Activated CD8-positive, alpha-beta T cell treated with anti-CD3 and anti-CD28 coated beads for 36 hours (primary cell): Measurements from ENCODE around the gene KNL1. TPM values are rescaled to one million over a fixed set of nuclear protein-coding genes. Genes with fewer than 3 reads are reported as not detected.

Experiments
- ATAC-seq: fragments of 200-7000 bp; cut with Tn5 transposase; one replicate; pipeline ENCODE4 v1.10.0; 2021; ENCODE audit warnings: mild to moderate bottlenecking, moderate library complexity
- CTCF ChIA-PET: fragments of 350-600 bp; sonication (Branson Sonifier 250); formaldehyde crosslinking; loops from one replicate; lab custom pipeline; 2021; ENCODE audit warnings: antibody characterized with exemption; lab: Charles Lee
- POLR2A ChIA-PET: fragments of 350-600 bp; sonication (Branson Sonifier 250); formaldehyde crosslinking; loops from one replicate; lab custom pipeline; 2021; ENCODE audit warnings: antibody characterized with exemption; lab: Charles Lee
- DNase-seq: peaks from one replicate; pipeline ENCODE4 v3.0.0-alpha.2; 2020
- H3K27ac Mint-ChIP-seq: one replicate; pipeline ENCODE4 v1.8.0; 2021; ENCODE audit warnings: mild to moderate bottlenecking, mixed read lengths
- H3K27me3 Mint-ChIP-seq: one replicate; pipeline ENCODE4 v1.8.0; 2021; ENCODE audit warnings: mixed read lengths
- H3K36me3 Mint-ChIP-seq: one replicate; pipeline ENCODE4 v1.8.0; 2021; ENCODE audit warnings: low read depth, mixed read lengths
- H3K4me1 Mint-ChIP-seq: one replicate; pipeline ENCODE4 v1.8.0; 2021; ENCODE audit warnings: low read depth, mixed read lengths
- H3K4me3 Mint-ChIP-seq: one replicate; pipeline ENCODE4 v1.8.0; 2021; ENCODE audit warnings: mild to moderate bottlenecking, moderate library complexity, mixed read lengths
- H3K9me3 Mint-ChIP-seq: one replicate; pipeline ENCODE4 v1.8.0; 2021; ENCODE audit warnings: mixed read lengths
- intact Hi-C: fragments of 100-400 bp; cut with micrococcal nuclease; formaldehyde crosslinking; loops from one replicate; pipeline ENCODE4 v1.10.0; 2022
- total RNA-seq, 2 experiments: library from RNA; stranded (reverse); gene quantifications; one replicate each; pipeline ENCODE4 v1.2.3, GENCODE V29; 2021
- TF ChIP-seq, protein P1 (sequence below): fragments of 200-600 bp; IDR thresholded peaks from one replicate; pipeline ENCODE4 v1.8.0; 2022; ENCODE audit warnings: antibody characterized with exemption, mild to moderate bottlenecking

KNL1 gene
- total RNA-seq, 2 experiments from 2014 or later: 20.9 to 22.8 TPM

DNA sequence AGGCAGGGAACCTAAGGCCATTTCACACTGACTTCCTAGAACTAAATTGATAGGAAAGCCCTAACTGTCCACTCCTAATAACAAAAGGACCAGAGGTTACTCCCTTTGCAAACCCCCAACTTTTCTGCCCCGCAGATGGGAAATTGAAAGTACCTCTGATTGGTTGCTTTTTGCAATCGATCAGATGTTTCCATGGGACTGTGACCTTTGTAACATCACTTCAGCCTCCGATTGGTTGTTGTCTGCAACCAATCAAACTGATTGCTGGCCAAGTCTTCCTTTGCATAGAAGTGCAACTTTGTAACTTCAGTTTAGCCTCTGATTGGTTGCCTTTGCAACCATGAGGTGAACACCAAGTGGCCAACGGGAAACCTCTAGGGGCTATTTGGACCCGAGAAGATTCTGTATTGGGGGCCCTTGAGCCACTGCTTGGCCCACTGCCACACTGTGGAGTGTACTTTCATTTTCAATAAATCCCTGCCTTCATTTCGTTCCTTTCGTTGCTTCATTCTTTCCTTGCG lies 11.3 kb upstream of the KNL1 start:
- Mint-ChIP-seq H3K9me3 (peaks cover 2% of the 10 kb centered on the region), H3K36me3 (no peaks in the 10 kb centered on the region), H3K27ac (no peak overlapping the region), H3K4me1 (no peaks in the 10 kb centered on the region), H3K27me3 (no peaks in the 10 kb centered on the region), H3K4me3 (no peak overlapping the region)
- intact Hi-C loops: no loop called here
- POLR2A ChIA-PET: interaction anchor here (0.6 to 0.7 kb wide), 2 partner anchors 10 to 320 kb away, joined by 3 read pairs; no protein-coding TSS in a partner anchor
- ATAC-seq (peak; percentile 42), DNase-seq (no peak)
- TF ChIP-seq, protein P1, sequence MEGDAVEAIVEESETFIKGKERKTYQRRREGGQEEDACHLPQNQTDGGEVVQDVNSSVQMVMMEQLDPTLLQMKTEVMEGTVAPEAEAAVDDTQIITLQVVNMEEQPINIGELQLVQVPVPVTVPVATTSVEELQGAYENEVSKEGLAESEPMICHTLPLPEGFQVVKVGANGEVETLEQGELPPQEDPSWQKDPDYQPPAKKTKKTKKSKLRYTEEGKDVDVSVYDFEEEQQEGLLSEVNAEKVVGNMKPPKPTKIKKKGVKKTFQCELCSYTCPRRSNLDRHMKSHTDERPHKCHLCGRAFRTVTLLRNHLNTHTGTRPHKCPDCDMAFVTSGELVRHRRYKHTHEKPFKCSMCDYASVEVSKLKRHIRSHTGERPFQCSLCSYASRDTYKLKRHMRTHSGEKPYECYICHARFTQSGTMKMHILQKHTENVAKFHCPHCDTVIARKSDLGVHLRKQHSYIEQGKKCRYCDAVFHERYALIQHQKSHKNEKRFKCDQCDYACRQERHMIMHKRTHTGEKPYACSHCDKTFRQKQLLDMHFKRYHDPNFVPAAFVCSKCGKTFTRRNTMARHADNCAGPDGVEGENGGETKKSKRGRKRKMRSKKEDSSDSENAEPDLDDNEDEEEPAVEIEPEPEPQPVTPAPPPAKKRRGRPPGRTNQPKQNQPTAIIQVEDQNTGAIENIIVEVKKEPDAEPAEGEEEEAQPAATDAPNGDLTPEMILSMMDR: no peak
- CTCF ChIA-PET: interaction anchor here (0.8 kb wide), 1 partner anchor 18 kb away, joined by 3 read pairs; the partner anchor contains the start of gene CCDC32

DNA sequence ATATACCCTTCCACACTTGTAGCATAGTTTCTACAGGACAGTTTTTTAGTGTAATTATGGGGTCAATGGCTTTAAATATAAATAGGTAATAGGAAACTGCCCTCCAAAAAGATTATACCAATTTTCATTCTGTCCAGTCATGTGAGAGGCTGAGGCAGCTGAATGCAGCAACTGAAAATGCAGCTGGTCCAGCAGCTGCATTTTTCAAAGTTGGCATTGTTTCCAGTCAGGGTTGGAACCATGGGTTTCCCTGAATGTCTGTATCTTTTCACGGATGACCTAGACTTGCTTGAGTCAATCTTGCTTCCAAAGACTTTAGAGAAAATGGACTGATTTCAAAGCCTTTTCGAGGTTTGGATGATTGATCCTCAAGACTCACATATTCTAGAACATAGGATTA lies 9.9 kb upstream of the KNL1 start:
- intact Hi-C loops: no loop called here
- peaks cover 2% of the 10 kb centered on the region for H3K9me3 Mint-ChIP-seq
- no peaks in the 10 kb centered on the region for H3K36me3 Mint-ChIP-seq
- TF ChIP-seq, protein P1: no peak
- H3K27me3 Mint-ChIP-seq: no peaks in the 10 kb centered on the region
- no peaks in the 10 kb centered on the region for H3K4me1 Mint-ChIP-seq
- H3K4me3 Mint-ChIP-seq: no peak overlapping the region
- CTCF ChIA-PET: no interaction called here
- POLR2A ChIA-PET: interaction anchor here (1.0 kb wide), 1 partner anchor 53 kb away, joined by 3 read pairs; no protein-coding TSS in a partner anchor
- no peak for ATAC-seq
- no peak overlapping the region for H3K27ac Mint-ChIP-seq
- DNase-seq: no peak

DNA sequence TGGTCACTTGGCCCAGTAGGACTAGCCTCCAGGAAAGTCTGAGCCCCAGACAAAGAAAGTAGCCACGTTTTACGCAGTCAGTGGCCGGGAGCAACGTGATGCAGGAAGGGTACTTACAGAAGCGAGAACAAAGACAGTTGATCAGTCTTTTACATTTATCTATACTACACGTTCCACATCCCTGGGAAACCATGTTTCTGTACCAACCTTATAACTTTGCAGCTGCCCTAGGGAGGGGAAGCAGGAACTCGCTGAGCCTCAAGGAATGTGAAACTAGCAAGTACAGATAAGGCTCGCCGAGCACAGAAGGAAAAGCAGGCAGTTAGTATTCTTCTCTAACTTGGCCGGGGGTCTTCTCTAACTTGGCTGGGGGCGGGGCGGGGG lies 3.4 kb upstream of the KNL1 start:
- Mint-ChIP-seq H3K27ac (no peak overlapping the region), H3K4me3 (peak overlapping the region; percentile 74), H3K27me3 (peaks cover 4% of the 10 kb centered on the region), H3K9me3 (no peaks in the 10 kb centered on the region), H3K4me1 (peaks cover 24% of the 10 kb centered on the region), H3K36me3 (peaks cover 2% of the 10 kb centered on the region)
- no peak for DNase-seq
- POLR2A ChIA-PET: interaction anchor here (1.1 to 1.3 kb wide), 3 partner anchors 104 to 179 kb away, joined by 3 read pairs; partner anchors contain the start of genes C15orf62 and RAD51
- ATAC-seq: no peak
- CTCF ChIA-PET: interaction anchor here (0.8 to 2.9 kb wide), 7 partner anchors 10 to 304 kb away, joined by 3 to 21 read pairs (median 10); partner anchors contain the start of genes CCDC32 and VPS18
- intact Hi-C loops: no loop called here
- TF ChIP-seq, protein P1: no peak

DNA sequence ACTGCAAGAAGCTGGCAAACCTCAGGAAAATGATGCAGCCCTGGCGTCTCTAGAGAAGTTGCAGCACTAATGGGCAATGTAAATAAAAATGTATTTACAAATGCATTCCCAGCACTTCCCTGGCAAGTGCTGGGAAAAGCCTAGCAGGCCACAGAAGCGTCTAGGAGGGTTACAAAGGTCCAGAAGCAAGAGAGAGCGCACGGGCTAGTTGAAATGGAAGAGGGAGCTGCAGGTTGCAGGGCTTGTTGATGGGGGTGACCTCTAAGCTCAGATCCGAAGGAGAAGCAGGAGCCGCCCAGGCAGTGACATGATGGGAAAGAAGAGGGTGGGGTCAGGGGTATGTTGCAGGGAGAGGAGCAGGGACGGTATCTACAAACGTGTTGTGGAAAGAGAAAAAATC lies 2.7 kb upstream of the KNL1 start:
- Mint-ChIP-seq H3K4me3 (no peak overlapping the region), H3K36me3 (peaks cover 2% of the 10 kb centered on the region), H3K27me3 (peaks cover 5% of the 10 kb centered on the region), H3K27ac (no peak overlapping the region), H3K9me3 (no peaks in the 10 kb centered on the region), H3K4me1 (peaks cover 26% of the 10 kb centered on the region)
- no peak for ATAC-seq
- intact Hi-C loops: no loop called here
- no peak for DNase-seq
- TF ChIP-seq, protein P1: no peak
- POLR2A ChIA-PET: interaction anchor here (0.6 to 1.3 kb wide), 4 partner anchors 103 to 1069 kb away, joined by 3 read pairs; partner anchors contain the start of genes C15orf62, MGA and RAD51
- CTCF ChIA-PET: interaction anchor here (1.2 to 2.9 kb wide), 3 partner anchors 25 to 303 kb away, joined by 5 to 21 read pairs (median 13); partner anchors contain the start of genes CCDC32, RAD51 and VPS18

DNA sequence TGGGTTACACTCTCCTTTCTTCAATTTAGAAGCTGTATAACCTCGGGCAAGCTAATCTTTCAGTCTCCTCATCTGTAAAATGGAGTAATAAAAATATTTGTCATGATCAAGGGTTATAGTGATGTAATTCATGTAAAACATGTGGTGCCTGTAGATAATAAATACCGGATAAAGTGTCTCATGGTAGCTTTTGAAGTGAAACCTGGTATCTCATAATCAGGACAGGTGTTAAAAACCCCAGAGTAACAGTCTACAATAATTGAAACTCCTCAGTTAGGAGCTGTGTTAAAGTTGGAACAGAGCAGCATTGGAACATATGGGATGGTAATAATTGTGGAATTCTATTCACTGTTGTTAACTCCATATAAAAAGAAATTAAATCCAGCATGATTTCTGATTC lies 884 bp upstream of the KNL1 start:
- H3K4me3 Mint-ChIP-seq: peak overlapping the region; percentile 83
- peak overlapping the region; percentile 99 for H3K27ac Mint-ChIP-seq
- ChIA-PET CTCF (interaction anchor here (0.7 to 2.5 kb wide), 4 partner anchors 24 to 189 kb away, joined by 3 to 6 read pairs (median 4); partner anchors contain the start of genes CCDC32, RAD51 and RPUSD2), POLR2A (interaction anchor here (0.9 to 1.6 kb wide), 2 partner anchors 24 to 143 kb away, joined by 3 to 4 read pairs; partner anchors contain the start of gene RPUSD2)
- H3K27me3 Mint-ChIP-seq: peaks cover 5% of the 10 kb centered on the region
- TF ChIP-seq, protein P1: no peak
- ATAC-seq: no peak
- intact Hi-C loops: no loop called here
- peaks cover 26% of the 10 kb centered on the region for H3K4me1 Mint-ChIP-seq
- peaks cover 2% of the 10 kb centered on the region for H3K36me3 Mint-ChIP-seq
- no peak for DNase-seq
- H3K9me3 Mint-ChIP-seq: no peaks in the 10 kb centered on the region
